GM12864 (cell line): ENCODE measurements around the gene PGA5.
"Not testable (repeated sequence)": the region's sequence is repeated elsewhere in the genome, so short reads cannot be mapped to it uniquely, and the experiment has no call there.

Experiments
- DNase-seq: peaks from one replicate; pipeline ENCODE4 v3.0.0-alpha.2; 2011; ENCODE audit warnings: low read depth
- H3K4me3 ChIP-seq: 2 replicates; pipeline ENCODE4 v1.5.1; 2011; ENCODE audit warnings: mild to moderate bottlenecking, low read depth, low read length, control low read depth
- TF ChIP-seq, protein P1 (sequence below): IDR thresholded peaks from 2 replicates; pipeline ENCODE4 v1.5.1; 2011; ENCODE audit warnings: low read depth, mild to moderate bottlenecking, moderate library complexity, low read length, control low read depth, inconsistent platforms; ENCODE audit errors: missing control alignments

PGA5 gene

DNA sequence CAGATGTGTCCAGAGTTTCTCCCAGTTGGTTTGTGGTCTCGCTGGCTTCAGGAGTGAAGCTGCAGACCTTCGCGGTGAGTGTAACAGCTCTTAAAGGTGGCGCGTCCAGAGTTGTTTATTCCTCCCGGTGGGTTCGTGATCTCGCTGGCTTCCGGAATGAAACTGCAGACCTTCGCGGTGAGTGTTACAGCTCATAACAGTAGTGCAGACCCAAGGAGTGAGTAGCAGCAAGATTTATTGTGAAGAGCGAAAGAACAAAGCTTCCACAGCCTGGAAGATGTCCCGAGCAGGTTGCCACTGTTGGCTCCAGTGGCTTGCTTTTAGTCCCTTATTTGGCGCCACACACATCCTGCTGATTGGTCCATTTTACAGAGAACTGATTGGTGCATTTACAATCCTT lies 39.5 kb upstream of the PGA5 start:
- no peak overlapping the region for H3K4me3 ChIP-seq
- TF ChIP-seq, protein P1, sequence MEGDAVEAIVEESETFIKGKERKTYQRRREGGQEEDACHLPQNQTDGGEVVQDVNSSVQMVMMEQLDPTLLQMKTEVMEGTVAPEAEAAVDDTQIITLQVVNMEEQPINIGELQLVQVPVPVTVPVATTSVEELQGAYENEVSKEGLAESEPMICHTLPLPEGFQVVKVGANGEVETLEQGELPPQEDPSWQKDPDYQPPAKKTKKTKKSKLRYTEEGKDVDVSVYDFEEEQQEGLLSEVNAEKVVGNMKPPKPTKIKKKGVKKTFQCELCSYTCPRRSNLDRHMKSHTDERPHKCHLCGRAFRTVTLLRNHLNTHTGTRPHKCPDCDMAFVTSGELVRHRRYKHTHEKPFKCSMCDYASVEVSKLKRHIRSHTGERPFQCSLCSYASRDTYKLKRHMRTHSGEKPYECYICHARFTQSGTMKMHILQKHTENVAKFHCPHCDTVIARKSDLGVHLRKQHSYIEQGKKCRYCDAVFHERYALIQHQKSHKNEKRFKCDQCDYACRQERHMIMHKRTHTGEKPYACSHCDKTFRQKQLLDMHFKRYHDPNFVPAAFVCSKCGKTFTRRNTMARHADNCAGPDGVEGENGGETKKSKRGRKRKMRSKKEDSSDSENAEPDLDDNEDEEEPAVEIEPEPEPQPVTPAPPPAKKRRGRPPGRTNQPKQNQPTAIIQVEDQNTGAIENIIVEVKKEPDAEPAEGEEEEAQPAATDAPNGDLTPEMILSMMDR: no peak
- DNase-seq: no peak

DNA sequence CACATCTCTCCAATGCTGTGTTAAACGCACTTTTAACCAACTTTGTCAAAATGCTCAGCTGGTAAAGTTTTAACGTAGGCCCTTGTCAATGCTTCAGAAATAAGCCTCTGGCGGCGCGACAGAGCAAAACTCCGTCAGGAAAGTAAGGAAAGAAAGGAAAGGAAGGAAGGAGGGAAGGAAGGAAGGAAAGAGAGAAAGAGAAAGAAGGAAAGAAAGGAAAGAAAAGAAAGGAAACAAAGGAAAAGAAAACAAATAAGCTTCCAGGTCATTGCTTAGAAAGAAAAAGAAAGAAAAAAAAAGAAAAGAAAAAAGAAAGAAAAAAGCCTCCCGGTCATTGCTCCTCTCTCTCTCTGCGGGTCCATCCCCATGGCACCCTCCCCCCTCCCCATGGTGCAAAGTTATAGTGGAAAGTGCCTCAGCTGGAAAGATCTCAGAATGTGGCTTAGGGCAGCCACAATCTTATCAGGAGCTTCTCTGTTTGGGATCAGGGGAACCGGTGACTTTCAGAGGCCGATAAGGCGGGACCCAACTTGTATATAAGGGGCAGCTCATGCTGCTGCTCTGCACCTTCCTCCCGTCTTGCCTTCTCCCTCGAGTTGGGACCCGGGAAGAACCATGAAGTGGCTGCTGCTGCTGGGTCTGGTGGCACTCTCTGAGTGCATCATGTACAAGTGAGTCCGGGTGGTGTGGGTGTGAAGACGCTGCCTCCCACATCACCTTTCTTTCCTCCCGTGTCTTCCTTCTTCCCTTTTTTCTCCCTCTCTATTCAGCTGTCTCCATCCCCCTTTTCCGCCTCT lies 37.8 kb upstream of the PGA5 start, which contains the start of gene PGA3:
TSS of gene PGA3 (plus strand) at position 566 of the 797 bp plus-strand sequence. CDS start at position 616, 50 bp downstream.
- not testable (repeated sequence) for H3K4me3 ChIP-seq, DNase-seq

DNA sequence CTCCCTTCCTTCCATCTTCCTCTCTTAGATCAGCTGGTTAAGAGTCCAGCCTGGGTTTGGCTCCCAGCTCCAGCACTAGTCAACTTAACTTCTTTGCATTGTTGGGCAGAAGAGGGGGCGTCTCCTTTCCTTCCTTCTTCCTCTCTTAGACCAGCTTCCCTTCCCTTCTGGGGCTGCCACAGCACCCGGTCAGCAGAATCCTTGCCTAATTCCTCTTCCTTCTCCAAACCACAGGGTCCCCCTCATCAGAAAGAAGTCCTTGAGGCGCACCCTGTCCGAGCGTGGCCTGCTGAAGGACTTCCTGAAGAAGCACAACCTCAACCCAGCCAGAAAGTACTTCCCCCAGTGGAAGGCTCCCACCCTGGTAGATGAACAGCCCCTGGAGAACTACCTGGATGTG lies 37.1 kb upstream of the PGA5 start:
- DNase-seq: not testable (repeated sequence)

DNA sequence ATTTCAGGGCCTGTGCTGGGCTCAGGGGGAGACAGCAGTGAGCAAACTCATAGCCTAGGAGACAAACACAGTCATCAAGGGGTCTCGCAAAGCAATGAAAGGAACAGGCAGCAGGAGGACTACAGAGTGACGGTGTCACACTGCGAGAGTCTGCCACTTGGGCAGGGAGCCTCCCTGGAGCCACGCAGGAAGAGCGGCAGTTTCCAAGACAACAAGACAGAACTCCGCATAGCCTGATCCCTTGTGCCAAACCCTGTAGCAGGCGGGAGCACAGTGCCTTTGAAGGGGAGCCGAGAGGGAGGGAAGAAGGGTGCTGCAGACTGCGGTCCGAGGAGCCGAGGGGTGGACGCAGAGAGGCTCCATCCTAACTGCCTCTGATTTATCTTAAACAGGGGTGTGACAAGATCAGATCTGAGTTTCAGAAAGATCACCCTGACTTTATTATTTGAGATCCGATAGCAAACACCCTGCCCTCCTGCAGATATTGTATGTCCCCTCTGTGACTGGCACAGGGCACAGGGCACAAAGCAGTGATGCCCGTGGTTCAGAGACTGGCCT lies 36.4 kb upstream of the PGA5 start:
- not testable (repeated sequence) for H3K4me3 ChIP-seq, DNase-seq

More for the DNA sequence above, 37.1 kb upstream of the PGA5 start:
- H3K4me3 ChIP-seq: not testable (repeated sequence)

DNA sequence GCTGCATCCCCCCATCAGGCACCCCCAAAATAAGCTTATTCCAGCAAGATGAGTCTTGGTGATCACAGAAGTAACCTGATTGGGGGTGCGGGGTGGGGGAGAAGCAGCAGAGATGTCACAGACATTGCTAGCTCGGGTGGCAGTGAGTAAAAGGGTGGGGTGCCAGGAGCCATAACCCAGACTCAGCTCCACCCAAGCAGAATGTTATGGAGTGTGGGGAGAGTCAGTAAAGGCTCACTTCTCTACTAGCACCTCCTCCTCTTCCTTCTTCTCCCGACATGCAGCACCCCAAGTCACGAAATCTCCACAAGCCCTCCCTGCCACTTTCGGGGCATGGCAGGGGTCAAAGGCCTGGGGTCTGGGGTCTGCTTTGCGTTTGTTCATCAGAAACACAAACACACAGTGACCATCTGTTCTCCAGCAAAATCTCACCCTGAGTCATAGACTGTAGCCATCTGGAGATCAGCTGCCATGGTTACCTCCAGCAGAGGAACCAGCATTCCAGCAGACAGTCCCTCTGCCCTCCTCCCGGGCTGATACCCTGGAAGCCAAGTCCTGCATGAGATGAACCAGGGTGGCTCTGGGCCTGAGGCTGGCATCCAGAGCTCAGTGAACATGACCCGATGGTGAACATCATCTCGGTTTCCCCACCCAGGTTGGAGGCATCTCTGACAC lies 33.2 kb upstream of the PGA5 start:
- DNase-seq, H3K4me3 ChIP-seq: not testable (repeated sequence)

DNA sequence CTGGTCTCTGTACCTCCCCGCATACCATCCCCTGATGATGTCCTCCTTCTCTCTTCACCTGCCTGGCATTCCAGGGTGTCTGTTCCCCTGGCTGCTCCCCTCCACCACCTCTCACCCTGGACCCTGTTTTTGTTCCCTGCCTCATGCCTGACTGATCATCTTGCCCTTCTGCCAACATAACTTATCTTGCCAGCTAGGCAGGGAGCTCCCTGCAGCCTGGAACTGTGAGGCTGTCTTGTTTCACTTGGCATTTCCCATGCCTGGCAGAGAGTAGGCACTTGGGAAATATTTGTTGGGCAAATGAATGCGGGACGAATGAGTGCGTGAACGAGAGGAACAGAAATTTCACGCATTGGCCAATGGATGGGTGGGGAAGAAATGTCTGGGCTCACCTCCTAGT lies 30.3 kb upstream of the PGA5 start:
- H3K4me3 ChIP-seq, DNase-seq: not testable (repeated sequence)

DNA sequence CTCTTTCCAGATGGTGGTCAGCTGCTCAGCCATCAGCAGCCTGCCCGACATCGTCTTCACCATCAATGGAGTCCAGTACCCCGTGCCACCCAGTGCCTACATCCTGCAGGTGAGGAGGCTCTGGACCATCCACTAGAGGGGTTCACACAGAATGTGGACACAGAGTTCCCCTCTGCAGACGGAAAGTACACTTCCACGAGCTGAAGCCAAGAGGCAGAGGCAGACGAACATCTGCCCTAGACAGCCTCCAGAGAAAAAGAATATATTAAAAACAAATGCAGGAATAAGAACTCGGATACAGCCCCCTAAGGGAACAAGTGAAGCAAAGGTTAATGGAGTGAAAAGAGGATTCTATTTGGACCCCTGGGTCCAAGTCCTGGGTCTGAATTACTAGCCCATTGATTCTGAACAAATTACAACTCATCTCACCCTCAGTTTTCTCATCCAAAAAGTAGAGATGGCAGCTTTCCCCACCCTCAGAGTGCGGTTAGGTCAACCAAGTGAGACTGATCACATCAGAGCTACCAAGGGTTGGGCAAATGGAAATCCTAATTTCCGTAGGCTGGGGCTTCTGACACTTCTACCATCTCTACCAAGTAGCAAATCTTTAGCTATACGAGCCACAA lies 29.5 kb upstream of the PGA5 start:
- not testable (repeated sequence) for DNase-seq

DNA sequence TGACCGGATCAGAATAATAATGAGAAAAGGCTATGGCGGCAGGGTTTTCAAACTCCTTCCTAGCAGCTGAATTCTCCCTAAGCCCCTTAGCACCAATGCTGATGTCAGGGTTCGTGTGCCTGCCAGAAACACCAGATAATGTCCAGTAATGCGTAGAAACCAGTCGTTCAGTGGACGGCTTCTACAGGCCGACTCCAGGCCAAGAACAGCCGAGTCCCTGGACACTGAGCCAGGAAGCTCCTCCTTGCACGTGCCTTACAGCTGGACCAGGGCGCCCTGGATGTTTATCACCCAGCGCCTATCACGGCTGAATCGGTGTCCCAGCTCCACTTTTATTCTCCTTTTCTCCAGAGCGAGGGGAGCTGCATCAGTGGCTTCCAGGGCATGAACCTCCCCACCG lies 28.8 kb upstream of the PGA5 start:
- not testable (repeated sequence) for H3K4me3 ChIP-seq, DNase-seq

More for the DNA sequence above, 29.5 kb upstream of the PGA5 start:
- not testable (repeated sequence) for H3K4me3 ChIP-seq

DNA sequence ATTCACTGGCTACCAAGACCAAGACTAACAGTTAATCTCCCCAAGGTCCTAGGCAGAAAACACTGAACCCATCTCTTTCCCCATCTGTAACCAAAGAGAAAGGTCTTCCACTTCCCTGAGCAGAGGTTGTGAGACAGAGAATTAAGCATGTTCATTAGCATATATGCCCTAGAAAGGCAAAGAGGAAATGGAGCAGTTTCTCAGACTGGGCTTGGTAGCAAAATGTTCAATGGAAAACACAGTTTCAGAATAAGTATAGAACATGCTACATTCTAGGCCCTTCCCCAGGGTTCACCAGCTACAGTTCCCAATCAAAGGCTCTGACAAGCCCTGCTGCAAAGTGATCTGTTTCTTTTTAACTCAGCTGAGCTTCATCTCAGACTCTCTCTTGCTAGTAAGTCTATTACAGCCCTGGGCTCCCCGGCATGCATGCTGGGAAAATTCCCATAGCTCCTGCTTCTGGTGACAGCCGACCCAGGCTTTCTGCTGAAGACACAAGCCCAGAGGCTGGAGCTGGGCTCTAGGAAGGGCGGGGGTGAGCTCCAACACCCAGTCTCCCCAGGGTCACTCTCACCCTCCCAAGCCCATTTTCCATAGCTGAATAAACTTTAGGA lies 27.2 kb upstream of the PGA5 start:
- not testable (repeated sequence) for H3K4me3 ChIP-seq, DNase-seq

DNA sequence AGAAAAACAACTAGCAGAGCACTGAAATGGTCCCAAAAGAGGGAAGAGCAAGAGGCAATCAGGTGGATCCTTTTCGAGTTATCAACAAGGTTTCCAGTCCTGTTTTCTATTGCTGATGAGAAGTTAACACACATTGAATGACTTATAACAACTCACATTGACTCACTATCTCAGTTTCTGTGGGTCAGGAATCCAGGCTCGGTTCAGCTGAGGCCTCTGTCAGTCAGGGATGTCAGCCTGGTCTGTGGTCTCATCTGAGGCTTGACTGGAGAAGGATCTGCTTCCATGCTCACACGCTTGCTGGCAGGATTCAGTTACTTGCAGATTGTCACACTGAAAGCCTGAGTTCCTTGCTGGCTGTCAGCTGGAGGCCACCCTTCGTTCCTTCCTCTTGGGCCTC lies 22.7 kb upstream of the PGA5 start:
- DNase-seq, H3K4me3 ChIP-seq: not testable (repeated sequence)

DNA sequence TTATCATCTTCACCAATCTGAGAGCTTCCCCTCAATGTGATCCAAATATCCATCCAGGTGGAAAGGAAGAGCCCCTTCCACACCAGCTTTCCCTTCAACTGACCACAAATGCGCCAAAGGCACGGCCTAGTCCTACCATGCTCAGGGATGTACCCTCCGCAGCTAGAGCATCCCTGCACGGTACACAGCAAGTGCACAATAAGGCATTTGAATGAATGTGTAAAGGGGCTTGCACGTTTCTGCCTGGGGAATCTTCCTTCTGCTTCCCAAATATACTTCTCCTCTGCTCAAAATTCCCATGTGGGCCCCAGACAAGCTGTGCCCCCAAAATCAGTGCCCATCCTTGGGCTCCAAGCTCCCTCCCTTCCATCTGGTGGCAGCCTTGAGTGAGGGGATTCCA lies 22.0 kb upstream of the PGA5 start:
- not testable (repeated sequence) for H3K4me3 ChIP-seq, DNase-seq

DNA sequence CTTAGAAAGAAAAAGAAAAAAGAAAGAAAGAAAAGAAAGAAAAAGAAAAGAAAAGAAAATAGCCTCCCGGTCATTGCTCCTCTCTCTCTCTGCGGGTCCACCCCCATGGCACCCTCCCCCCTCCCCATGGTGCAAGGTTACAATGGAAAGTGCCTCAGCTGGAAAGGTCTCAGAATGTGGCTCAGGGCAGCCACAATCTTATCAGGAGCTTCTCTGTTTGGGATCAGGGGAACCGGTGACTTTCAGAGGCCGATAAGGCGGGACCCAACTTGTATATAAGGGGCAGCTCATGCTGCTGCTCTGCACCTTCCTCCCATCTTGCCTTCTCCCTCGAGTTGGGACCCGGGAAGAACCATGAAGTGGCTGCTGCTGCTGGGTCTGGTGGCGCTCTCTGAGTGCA lies 18.9 kb upstream of the PGA5 start, which contains the start of gene PGA4:
TSS of gene PGA4 (plus strand) at position 301 of the 400 bp plus-strand sequence. CDS start at position 355, 54 bp downstream.
- not testable (repeated sequence) for DNase-seq, H3K4me3 ChIP-seq

DNA sequence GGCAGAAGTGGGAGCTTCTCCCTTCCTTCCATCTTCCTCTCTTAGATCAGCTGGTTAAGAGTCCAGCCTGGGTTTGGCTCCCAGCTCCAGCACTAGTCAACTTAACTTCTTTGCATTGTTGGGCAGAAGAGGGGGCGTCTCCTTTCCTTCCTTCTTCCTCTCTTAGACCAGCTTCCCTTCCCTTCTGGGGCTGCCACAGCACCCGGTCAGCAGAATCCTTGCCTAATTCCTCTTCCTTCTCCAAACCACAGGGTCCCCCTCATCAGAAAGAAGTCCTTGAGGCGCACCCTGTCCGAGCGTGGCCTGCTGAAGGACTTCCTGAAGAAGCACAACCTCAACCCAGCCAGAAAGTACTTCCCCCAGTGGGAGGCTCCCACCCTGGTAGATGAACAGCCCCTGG lies 18.3 kb upstream of the PGA5 start:
- not testable (repeated sequence) for DNase-seq, H3K4me3 ChIP-seq

DNA sequence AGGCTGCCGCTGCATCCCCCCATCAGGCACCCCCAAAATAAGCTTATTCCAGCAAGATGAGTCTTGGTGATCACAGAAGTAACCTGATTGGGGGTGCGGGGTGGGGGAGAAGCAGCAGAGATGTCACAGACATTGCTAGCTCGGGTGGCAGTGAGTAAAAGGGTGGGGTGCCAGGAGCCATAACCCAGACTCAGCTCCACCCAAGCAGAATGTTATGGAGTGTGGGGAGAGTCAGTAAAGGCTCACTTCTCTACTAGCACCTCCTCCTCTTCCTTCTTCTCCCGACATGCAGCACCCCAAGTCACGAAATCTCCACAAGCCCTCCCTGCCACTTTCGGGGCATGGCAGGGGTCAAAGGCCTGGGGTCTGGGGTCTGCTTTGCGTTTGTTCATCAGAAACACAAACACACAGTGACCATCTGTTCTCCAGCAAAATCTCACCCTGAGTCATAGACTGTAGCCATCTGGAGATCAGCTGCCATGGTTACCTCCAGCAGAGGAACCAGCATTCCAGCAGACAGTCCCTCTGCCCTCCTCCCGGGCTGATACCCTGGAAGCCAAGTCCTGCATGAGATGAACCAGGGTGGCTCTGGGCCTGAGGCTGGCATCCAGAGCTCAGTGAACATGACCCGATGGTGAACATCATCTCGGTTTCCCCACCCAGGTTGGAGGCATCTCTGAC lies 14.4 kb upstream of the PGA5 start:
- H3K4me3 ChIP-seq, DNase-seq: not testable (repeated sequence)

DNA sequence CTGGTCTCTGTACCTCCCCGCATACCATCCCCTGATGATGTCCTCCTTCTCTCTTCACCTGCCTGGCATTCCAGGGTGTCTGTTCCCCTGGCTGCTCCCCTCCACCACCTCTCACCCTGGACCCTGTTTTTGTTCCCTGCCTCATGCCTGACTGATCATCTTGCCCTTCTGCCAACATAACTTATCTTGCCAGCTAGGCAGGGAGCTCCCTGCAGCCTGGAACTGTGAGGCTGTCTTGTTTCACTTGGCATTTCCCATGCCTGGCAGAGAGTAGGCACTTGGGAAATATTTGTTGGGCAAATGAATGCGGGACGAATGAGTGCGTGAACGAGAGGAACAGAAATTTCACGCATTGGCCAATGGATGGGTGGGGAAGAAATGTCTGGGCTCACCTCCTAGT lies 11.5 kb upstream of the PGA5 start:
- DNase-seq: not testable (repeated sequence)

DNA sequence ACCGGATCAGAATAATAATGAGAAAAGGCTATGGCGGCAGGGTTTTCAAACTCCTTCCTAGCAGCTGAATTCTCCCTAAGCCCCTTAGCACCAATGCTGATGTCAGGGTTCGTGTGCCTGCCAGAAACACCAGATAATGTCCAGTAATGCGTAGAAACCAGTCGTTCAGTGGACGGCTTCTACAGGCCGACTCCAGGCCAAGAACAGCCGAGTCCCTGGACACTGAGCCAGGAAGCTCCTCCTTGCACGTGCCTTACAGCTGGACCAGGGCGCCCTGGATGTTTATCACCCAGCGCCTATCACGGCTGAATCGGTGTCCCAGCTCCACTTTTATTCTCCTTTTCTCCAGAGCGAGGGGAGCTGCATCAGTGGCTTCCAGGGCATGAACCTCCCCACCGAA lies 9.9 kb upstream of the PGA5 start:
- DNase-seq: not testable (repeated sequence)

More for the DNA sequence above, 11.5 kb upstream of the PGA5 start:
- not testable (repeated sequence) for H3K4me3 ChIP-seq

DNA sequence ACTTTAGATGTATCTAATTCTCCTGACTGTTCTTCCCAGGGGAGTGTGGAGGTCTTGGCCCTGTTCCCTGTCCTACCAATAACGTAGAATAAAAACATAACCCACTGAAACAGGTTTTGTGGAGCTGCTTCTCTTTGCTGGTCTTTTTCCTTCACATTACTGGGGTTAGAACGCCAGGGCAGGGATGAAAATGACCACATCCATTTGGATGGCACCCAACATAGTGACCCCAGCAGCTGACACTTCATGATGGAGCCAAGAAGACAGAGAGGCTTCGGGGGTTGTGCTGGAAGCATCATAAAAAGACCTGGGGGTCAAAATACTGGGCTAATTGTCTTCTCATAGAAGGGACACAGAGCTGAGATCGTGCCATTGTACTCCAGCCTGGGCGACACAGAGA lies 9.4 kb upstream of the PGA5 start:
- DNase-seq, H3K4me3 ChIP-seq: not testable (repeated sequence)

More for the DNA sequence above, 9.9 kb upstream of the PGA5 start:
- H3K4me3 ChIP-seq: not testable (repeated sequence)
